ENCODE measurements around the gene SRCAP.

SRCAP gene

GRCh38 chr16:30777591-30778297 lies 78.8 kb downstream of the SRCAP start:
- no peak for DNase-seq

DNA sequence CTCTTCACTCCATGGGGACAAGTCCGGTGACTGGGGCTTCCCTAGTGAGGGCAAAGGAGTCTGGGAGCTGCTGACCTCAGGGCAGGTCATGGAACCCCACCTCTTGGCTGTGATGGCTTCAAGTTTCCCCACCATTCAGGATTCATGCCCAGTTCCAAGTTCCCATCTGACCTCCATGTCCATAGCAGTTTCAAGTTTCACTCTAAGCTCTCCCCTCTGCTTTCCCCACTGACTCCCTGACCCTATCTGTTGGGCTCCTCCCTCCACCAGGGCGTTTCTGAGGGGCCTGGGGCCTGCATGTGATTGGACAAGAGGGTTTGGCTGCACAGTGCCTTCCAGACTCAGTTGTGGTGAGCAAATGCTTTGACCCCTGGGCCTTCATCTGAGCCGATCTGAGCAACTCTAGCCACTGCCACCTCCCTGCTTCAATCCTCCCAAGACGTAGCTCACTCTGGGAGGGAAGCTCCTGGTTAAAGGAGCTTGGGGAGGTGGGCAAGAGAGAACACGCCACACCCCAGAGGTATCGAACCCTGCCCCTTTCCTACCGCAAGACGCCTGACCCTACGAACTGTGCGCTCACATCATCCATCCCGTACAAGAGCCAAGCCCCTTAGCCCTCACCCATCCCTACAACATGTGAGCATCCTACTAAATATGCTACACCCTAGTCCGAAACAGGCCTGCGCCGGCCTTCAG lies 79.7 kb downstream of the SRCAP start:
- no peak for DNase-seq

DNA sequence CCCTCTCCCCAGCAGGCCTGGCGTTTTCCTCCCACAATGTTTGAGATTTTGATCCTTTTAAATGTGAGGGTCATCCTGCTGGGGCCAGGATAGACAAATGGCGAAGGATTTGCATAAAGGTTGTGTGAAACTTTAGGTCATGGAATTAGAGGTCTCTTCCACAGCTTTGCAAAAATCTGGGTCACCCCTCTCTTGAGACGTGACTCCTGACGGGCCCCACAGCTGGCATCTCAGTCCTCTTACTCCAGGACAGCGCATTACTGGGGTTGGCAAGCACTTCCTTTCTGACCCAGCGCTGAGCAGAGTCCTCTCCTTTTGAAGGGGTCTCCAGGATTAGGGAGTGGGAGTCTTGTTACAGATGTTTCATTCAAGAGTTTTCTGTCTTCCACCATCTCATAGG lies 80.6 kb downstream of the SRCAP start:
- DNase-seq, result no peak

DNA sequence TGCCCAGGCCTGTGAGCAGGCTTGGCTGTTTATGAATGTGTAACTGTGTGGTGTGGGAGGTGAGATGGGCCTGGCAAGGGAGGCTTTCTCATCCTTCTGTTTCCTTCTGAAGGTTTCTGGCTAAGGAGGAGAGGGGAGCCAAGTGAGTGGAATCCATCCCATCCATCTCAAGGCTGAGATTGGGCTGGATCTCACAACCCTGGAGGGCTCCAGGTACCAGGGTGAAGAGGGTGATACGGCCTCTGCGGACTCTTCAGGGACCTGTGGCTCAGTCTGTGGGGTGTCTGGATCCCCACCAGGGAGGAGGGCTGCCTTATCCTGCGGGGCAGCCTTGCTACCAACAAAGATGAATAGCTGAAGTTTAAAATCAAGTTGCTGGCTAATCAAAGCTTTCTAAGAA lies 81.0 kb downstream of the SRCAP start:
- no peak for DNase-seq

- DNase-seq, result no peak
Observed at GRCh38 chr16:30780549-30780948, 81.6 kb downstream of the SRCAP start.

DNA sequence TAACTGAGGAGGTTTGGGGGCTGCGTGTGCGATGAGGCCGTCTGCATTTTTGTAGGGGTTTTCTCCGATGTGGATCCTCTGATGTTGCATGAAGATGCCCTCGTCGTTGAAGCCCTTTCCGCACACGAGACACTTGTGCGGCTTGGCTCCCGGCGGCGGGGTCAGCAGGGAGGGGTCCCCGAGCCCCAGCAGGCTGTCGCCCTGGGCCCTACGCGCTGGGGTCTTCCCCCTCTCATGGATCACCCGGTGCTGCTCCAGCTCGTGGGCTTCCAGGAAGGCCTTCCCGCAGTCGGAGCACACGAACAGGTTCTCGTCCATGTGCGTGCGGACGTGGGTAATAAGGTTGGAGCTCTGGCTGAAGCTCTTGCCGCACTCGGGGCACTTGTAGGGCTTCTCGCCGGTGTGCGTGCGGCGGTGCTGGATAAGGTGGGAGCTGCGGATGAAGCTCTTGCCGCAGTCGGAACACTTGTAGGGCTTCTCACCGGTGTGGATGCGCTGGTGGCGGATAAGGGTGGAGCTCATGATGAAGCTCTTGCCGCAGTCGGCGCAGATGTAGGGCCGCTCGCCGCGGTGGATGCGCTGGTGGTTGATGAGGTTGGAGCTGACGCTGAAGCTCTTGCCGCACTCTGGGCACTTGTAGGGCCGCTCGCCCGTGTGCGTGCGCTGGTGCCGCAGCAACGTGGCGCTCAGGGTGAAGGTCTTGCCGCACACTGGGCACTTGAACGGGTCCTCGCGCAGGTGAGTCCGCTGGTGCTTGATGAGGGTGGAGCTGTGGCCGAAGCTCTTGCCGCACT lies 83.7 kb downstream of the SRCAP start:
- no peak for DNase-seq

GRCh38 chr16:30783280-30784109 lies 84.5 kb downstream of the SRCAP start:
- no peak for DNase-seq

DNA sequence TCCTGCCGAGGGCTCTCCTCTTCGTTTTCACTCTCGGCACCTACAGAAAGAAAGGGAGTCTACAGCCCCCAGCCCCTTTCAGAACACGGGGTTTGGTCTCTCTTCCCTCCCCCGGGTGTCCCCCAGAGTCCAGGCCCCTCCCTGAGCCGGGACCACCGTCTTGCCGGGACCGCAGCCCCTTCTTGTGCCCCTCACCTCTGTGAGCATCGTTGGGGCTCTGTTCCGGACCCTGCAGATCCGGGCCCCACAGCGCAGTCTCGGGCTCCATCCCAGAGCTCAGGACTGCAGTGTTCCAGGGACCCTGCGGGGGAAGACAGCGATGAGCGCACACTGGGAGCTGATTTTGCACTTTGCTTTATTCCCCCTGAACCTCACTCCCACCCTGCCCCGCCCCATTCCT lies 85.2 kb downstream of the SRCAP start:
- DNase-seq, result no peak

DNA sequence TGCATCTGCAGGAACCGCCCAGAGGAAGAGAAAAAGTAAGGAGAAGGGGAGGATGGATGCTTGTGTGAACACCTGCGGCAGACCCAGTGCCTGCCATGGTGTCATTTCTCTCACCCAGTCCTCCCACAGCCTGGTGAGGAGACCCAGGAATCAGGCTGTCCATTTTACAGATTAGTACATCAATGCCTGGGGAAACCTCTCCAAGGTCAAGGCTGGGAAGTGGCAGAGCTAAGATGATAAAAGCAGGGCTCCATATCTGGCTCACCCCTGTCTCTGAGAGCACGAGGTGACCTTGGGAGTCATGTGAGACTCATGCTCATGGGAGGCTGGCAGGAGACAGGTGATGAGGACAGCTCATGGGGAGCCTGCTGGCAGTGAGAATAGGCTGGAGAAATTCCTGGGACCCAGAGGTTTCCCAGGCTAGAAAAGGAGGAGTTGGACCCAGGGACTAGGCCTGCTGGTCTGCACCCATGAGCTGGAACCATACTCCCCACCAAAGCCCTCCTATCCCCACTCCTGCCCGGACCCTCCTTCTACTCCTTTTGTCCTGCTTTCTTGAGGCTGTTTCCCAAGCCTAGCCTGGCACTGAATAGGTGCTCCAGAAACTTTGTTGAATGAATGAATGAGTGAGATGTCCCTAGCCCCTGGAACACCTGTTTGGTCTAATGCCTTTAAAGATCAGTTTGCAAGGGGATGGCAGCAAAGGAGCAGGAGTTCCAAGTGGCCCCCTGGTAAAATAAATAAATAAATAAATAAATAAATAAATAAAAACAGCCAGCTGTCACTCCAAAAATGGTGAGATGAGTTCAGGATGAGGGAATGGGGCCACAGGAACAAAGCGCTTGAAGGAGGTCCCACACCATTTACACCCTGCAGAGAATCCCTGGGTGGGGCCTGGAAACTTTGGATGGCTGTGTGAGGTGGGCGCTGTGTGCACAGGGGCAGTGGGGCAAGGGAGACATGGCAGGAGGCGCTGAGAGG lies 86.4 kb downstream of the SRCAP start:
- no peak for DNase-seq

- DNase-seq, result no peak
Observed at GRCh38 chr16:30786115-30786935, 87.4 kb downstream of the SRCAP start.

DNA sequence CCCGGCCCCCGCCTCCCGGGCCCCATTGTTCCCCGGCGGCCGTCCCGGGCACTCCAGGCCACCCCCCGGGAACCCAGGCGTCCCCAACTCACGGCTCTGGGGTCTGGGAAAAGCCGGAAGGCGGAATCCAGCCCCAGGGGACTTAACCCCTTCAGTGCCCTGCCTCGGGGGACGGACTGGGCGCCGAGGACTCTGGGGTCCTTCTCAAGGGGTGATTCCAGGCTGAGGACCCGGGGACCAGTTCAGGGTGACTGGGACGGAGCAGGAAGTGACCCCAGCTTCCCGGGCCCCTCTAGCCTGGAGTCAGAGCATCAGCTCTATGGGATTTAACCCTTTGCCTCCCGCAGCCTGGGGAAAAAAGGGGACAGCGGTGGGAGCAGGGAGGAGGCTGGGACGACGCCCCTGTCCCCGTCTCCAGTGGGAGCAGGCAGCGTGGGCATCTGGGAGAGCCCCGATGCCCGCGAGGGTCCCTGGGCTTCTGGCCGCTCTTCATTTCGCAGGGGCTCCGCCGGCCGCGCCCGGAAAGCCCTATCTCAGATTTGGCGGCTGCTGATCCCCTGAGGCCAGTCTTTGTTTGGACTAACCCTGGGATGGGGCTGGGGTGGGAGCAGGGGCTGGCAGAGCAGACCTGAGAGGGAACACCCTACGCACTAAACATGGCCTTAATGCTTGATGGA lies 88.1 kb downstream of the SRCAP start, which contains the start of gene ZNF629:
Gene ZNF629, minus strand, starts transcription at position 270 of the 677 bp plus-strand sequence. CDS start 2,723 bp downstream, outside the sequence.
- no peak for DNase-seq

DNA sequence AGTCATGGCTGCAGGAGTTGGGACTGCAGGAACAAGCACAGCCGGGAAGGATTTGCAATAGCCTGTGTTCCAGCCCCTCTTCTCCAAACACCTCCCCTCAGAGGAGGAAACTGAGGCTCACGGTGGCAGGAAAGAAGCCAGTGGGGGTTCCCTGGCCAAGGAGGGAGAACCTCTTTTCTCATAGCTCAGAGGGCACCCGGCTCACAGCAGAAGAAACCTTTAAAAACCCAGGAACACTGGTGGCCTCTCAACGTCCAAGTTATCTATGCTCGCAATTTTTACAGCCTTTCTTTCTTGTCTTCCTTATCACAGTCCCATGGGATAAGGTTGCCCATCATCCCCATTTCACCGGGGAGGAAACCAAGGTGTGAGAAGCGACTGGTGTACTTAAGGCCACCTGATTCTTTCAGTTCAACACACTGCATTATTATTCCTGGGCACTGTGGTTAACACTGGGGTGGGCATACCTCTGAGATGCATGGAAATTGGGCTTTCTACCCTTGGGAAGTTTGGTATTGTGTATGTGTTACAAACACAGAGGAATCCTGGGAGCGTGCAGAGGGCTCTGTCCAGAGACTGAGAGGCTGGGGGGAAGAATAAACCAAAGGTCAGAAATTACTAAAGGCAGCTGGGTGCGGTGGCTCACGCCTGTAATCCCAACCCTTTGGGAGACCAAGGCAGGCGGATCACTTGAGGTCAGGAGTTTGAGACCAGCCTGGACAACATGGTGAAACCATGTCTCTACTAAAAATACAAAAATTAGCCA lies 88.8 kb downstream of the SRCAP start:
- no peak for DNase-seq

Measured in T-helper 9 cell (primary cell).